ENCODE data around the gene AHCTF1. TPM values are rescaled to one million over a fixed set of nuclear protein-coding genes. Genes with fewer than 3 reads are reported as not detected.

Gene AHCTF1
- total and polyA plus RNA-seq, 2 donors (not counting 1 experiment from before 2014, with no cell fraction given) = 15.8 to 30.6 TPM

DNA sequence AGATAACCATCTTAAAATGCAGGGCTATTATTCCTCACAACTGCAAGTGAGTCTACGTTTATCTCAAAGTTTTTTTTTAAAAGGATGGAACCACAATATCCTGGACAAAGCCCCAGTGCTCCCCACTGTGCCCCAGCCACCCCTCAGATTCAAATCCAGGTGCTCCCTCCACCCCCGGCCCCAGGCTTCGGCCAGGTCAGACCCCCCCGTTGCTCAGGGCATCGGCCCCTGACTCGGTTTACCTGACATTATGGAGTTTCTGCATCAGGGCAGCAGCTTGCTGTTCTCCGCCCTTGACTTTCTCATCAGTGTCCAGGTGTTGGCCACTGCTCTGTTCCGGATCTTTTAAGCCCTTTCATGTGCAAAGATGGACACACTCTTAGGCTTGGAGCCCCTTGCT, 134.6 kb downstream of the AHCTF1 start:
- Histone ChIP-seq H3K4me1 (ENCODE audit: control insufficient read depth, extremely low read depth, insufficient read depth, low read length) (peaks cover 3% of the 10 kb centered on the region), H3K79me2 (ENCODE audit: control insufficient read depth, insufficient read depth, low read length) (no peaks in the 10 kb centered on the region), H3K36me3 (ENCODE audit: control insufficient read depth, insufficient read depth, low read length) (no peaks in the 10 kb centered on the region), H3K9ac (ENCODE audit: insufficient read depth, low read length) (no peak overlapping the region), H4K20me1 (ENCODE audit: control insufficient read depth, extremely low read depth, insufficient read depth, low read length) (no peaks in the 10 kb centered on the region), H3K27me3 (ENCODE audit: control insufficient read depth, insufficient read depth, low read length) (peaks cover 3% of the 10 kb centered on the region), H2AFZ (ENCODE audit: low read length) (no peak overlapping the region), H3K4me3 (replicated peaks in 1 of 4; ENCODE audit: control extremely low read depth in 1 of 4, insufficient read depth in 1 of 4, low read depth in 3 of 4, low read length in 4 of 4) (no peak overlapping the region), H3K27ac (ENCODE audit: insufficient read depth, low read length) (no peak overlapping the region), H3K9me3 (ENCODE audit: control insufficient read depth, insufficient read depth, low read depth, low read length) (no peaks in the 10 kb centered on the region), H3K4me2 (ENCODE audit: extremely low read depth, insufficient read depth, low read length) (no peak overlapping the region)
- TF ChIP-seq CTCF (conservative IDR thresholded peaks at IDR 0.05 in 1 of 2, IDR thresholded peaks at IDR 0.05 in 1 of 2; ENCODE audit: low read depth in 1 of 2, low read length in 2 of 2) (no peak), EZH2 (IDR thresholded peaks at IDR 0.05; ENCODE audit: low read length, missing control alignments) (no peak)
- no peak for DNase-seq (ENCODE audit: low read depth in 2 of 2)

GRCh38 chr1:246795906-246796694, 135.6 kb downstream of the AHCTF1 start:
- H3K4me3 ChIP-seq (replicated peaks in 1 of 4; ENCODE audit: control extremely low read depth in 1 of 4, insufficient read depth in 1 of 4, low read depth in 3 of 4, low read length in 4 of 4) = no peak overlapping the region
- TF ChIP-seq EZH2 (IDR thresholded peaks at IDR 0.05; ENCODE audit: low read length, missing control alignments) (no peak), CTCF (conservative IDR thresholded peaks at IDR 0.05 in 1 of 2, IDR thresholded peaks at IDR 0.05 in 1 of 2; ENCODE audit: low read depth in 1 of 2, low read length in 2 of 2) (no peak)
- no peaks in the 10 kb centered on the region for H3K9me3 ChIP-seq (ENCODE audit: control insufficient read depth, insufficient read depth, low read depth, low read length)
- H3K4me1 ChIP-seq (ENCODE audit: control insufficient read depth, extremely low read depth, insufficient read depth, low read length) = peaks cover 3% of the 10 kb centered on the region
- no peaks in the 10 kb centered on the region for H4K20me1 ChIP-seq (ENCODE audit: control insufficient read depth, extremely low read depth, insufficient read depth, low read length)
- DNase-seq (ENCODE audit: low read depth in 2 of 2) = no peak
- no peak overlapping the region for H3K9ac ChIP-seq (ENCODE audit: insufficient read depth, low read length)
- no peaks in the 10 kb centered on the region for H3K36me3 ChIP-seq (ENCODE audit: control insufficient read depth, insufficient read depth, low read length)
- H3K27me3 ChIP-seq (ENCODE audit: control insufficient read depth, insufficient read depth, low read length) = peaks cover 2% of the 10 kb centered on the region
- no peaks in the 10 kb centered on the region for H3K79me2 ChIP-seq (ENCODE audit: control insufficient read depth, insufficient read depth, low read length)
- no peak overlapping the region for H3K4me2 ChIP-seq (ENCODE audit: extremely low read depth, insufficient read depth, low read length)
- no peak overlapping the region for H3K27ac ChIP-seq (ENCODE audit: insufficient read depth, low read length)
- H2AFZ ChIP-seq (ENCODE audit: low read length) = no peak overlapping the region

GRCh38 chr1:246794828-246795671, 136.7 kb downstream of the AHCTF1 start:
- no peak for TF ChIP-seq CTCF (conservative IDR thresholded peaks at IDR 0.05 in 1 of 2, IDR thresholded peaks at IDR 0.05 in 1 of 2; ENCODE audit: low read depth in 1 of 2, low read length in 2 of 2)
- no peak for TF ChIP-seq EZH2 (IDR thresholded peaks at IDR 0.05; ENCODE audit: low read length, missing control alignments)
- no peaks in the 10 kb centered on the region for H3K27me3 ChIP-seq (ENCODE audit: control insufficient read depth, insufficient read depth, low read length)
- no peak overlapping the region for H3K9ac ChIP-seq (ENCODE audit: insufficient read depth, low read length)
- peaks cover 3% of the 10 kb centered on the region for H3K4me1 ChIP-seq (ENCODE audit: control insufficient read depth, extremely low read depth, insufficient read depth, low read length)
- H3K27ac ChIP-seq (ENCODE audit: insufficient read depth, low read length) = no peak overlapping the region
- no peaks in the 10 kb centered on the region for H3K9me3 ChIP-seq (ENCODE audit: control insufficient read depth, insufficient read depth, low read depth, low read length)
- H4K20me1 ChIP-seq (ENCODE audit: control insufficient read depth, extremely low read depth, insufficient read depth, low read length) = no peaks in the 10 kb centered on the region
- H3K36me3 ChIP-seq (ENCODE audit: control insufficient read depth, insufficient read depth, low read length) = no peaks in the 10 kb centered on the region
- H2AFZ ChIP-seq (ENCODE audit: low read length) = peak overlapping the region; percentile 2
- peak overlapping the region; percentile 68 for H3K4me2 ChIP-seq (ENCODE audit: extremely low read depth, insufficient read depth, low read length)
- H3K4me3 ChIP-seq (replicated peaks in 1 of 4; ENCODE audit: control extremely low read depth in 1 of 4, insufficient read depth in 1 of 4, low read depth in 3 of 4, low read length in 4 of 4) = no peak overlapping the region
- H3K79me2 ChIP-seq (ENCODE audit: control insufficient read depth, insufficient read depth, low read length) = no peaks in the 10 kb centered on the region
- peak; percentile 6 to 60 for DNase-seq (ENCODE audit: low read depth in 2 of 2)
